ENCODE measurements around the gene EIF2AK2.

- no peak for TF ChIP-seq CTCF (IDR thresholded peaks at IDR 0.05)
- TF ChIP-seq POLR2A (IDR thresholded peaks at IDR 0.05): no peak
Measured at GRCh38 chr2:37085731-37086147, 71.0 kb downstream of the EIF2AK2 start.
